CD4-positive, alpha-beta memory T cell (primary cell): ENCODE results near the gene SLC28A1. TPM values are rescaled to one million over a fixed set of nuclear protein-coding genes. Genes with fewer than 3 reads are reported as not detected.
A peak's percentile ranks its signal among the peaks of the same experiment; 100 is the strongest.

Experiments used
- CTCF ChIA-PET: fragments of 350-600 bp; sonication (Branson Sonifier 250); formaldehyde crosslinking; loops from one replicate; lab custom pipeline; 2021; ENCODE audit warnings: inconsistent platforms; ENCODE audit not compliant: partially characterized antibody; lab: Charles Lee
- POLR2A ChIA-PET: fragments of 350-600 bp; sonication (Branson Sonifier 250); formaldehyde crosslinking; loops from one replicate; lab custom pipeline; 2021; ENCODE audit not compliant: partially characterized antibody; lab: Charles Lee
- DNase-seq, 5 donors: peaks; one replicate each; pipeline versions ENCODE4 v3.0.0 to v3.0.0-alpha.2; 2020 to 2022; ENCODE audit warnings: mixed read lengths in 1 of 5
- H3K27ac ChIP-seq: one replicate; pipeline ENCODE4 v1.7.0; 2013; ENCODE audit warnings: low read depth, low read length
- H3K27me3 ChIP-seq: 2 replicates; pipeline ENCODE4 v1.7.0; 2013; ENCODE audit warnings: mild to moderate bottlenecking, low read length, moderate library complexity; ENCODE audit not compliant: insufficient read depth
- H3K36me3 ChIP-seq: 2 replicates; pipeline ENCODE4 v1.7.0; 2013; ENCODE audit warnings: mild to moderate bottlenecking, low read length, moderate library complexity; ENCODE audit not compliant: insufficient read depth
- H3K4me1 ChIP-seq: 2 replicates; pipeline ENCODE4 v1.7.0; 2013; ENCODE audit warnings: mild to moderate bottlenecking, low read length, moderate library complexity; ENCODE audit not compliant: insufficient read depth
- H3K4me3 ChIP-seq, 2 donors: one replicate each; pipeline ENCODE4 v1.7.0; 2013; ENCODE audit warnings: low read length in 2 of 2, mild to moderate bottlenecking in 1 of 2
- H3K9me3 ChIP-seq, 2 donors: one replicate each; pipeline ENCODE4 v1.7.0; 2013; ENCODE audit warnings: low read length in 2 of 2, control low read depth in 1 of 2; ENCODE audit not compliant: control insufficient read depth in 1 of 2
- H3K27ac Mint-ChIP-seq, 7 donors: one replicate each; pipeline ENCODE4 v1.8.0; 2020 to 2021; ENCODE audit warnings: mixed read lengths in 7 of 7, mild to moderate bottlenecking in 6 of 7, inconsistent platforms in 3 of 7, moderate library complexity in 3 of 7
- H3K27me3 Mint-ChIP-seq, 2 donors: one replicate each; pipeline ENCODE4 v1.8.0; 2020 to 2021; ENCODE audit warnings: mixed read lengths in 2 of 2
- H3K36me3 Mint-ChIP-seq, 2 donors: one replicate each; pipeline ENCODE4 v1.8.0; 2020 to 2021; ENCODE audit warnings: mixed read lengths in 2 of 2, inconsistent platforms in 1 of 2, mild to moderate bottlenecking in 1 of 2
- H3K4me1 Mint-ChIP-seq, 4 donors: one replicate each; pipeline ENCODE4 v1.8.0; 2020 to 2021; ENCODE audit warnings: mixed read lengths in 4 of 4, mild to moderate bottlenecking in 1 of 4
- H3K4me3 Mint-ChIP-seq, 8 donors: one replicate each; pipeline ENCODE4 v1.8.0; 2020 to 2021; ENCODE audit warnings: mixed read lengths in 8 of 8, mild to moderate bottlenecking in 7 of 8, moderate library complexity in 6 of 8, inconsistent platforms in 3 of 8
- H3K9me3 Mint-ChIP-seq, 8 donors: one replicate each; pipeline ENCODE4 v1.8.0; 2020 to 2021; ENCODE audit warnings: mixed read lengths in 8 of 8, mild to moderate bottlenecking in 5 of 8, inconsistent platforms in 3 of 8, moderate library complexity in 1 of 8
- intact Hi-C: fragments of 100-400 bp; cut with micrococcal nuclease; formaldehyde crosslinking; loops from one replicate; pipeline ENCODE4 v1.15.1; 2023
- polyA plus RNA-seq, 2 donors: library from polyadenylated mRNA; unstranded; fragments of 300-500 nt; fragmentation: Illumina TruSeq; gene quantifications; one replicate each; pipeline ENCODE4 v1.2.3, GENCODE V29; 2021
- total RNA-seq, 2 experiments: library from RNA; stranded (reverse); gene quantifications; one replicate each; pipeline ENCODE4 v1.2.3, GENCODE V29; 2021

Gene SLC28A1
- total and polyA plus RNA-seq, 4 experiments from 2014 or later: not detected

- Histone ChIP-seq H3K4me3 (no peak overlapping the region), H3K9me3 (no peaks in the 10 kb centered on the region), H3K36me3 (no peaks in the 10 kb centered on the region), H3K27ac (no peak overlapping the region), H3K4me1 (no peaks in the 10 kb centered on the region), H3K27me3 (no peaks in the 10 kb centered on the region)
- intact Hi-C loops: no loop called here
- Mint-ChIP-seq H3K36me3 (no peaks in the 10 kb centered on the region), H3K4me3 (no peak overlapping the region), H3K4me1 (peaks cover 0 to 2% (median 0%) of the 10 kb centered on the region in 4 donors), H3K27me3 (peaks cover 6 to 10% of the 10 kb centered on the region in 2 donors), H3K9me3 (peaks cover 0 to 2% (median 0%) of the 10 kb centered on the region in 8 donors), H3K27ac (peak overlapping the region in 2 of 7 donors; percentile 36 to 53)
- ChIA-PET CTCF (no interaction called here), POLR2A (no interaction called here)
- DNase-seq: no peak
Observed at GRCh38 chr15:84910928-84911623, 26.6 kb downstream of the SLC28A1 start.

DNA sequence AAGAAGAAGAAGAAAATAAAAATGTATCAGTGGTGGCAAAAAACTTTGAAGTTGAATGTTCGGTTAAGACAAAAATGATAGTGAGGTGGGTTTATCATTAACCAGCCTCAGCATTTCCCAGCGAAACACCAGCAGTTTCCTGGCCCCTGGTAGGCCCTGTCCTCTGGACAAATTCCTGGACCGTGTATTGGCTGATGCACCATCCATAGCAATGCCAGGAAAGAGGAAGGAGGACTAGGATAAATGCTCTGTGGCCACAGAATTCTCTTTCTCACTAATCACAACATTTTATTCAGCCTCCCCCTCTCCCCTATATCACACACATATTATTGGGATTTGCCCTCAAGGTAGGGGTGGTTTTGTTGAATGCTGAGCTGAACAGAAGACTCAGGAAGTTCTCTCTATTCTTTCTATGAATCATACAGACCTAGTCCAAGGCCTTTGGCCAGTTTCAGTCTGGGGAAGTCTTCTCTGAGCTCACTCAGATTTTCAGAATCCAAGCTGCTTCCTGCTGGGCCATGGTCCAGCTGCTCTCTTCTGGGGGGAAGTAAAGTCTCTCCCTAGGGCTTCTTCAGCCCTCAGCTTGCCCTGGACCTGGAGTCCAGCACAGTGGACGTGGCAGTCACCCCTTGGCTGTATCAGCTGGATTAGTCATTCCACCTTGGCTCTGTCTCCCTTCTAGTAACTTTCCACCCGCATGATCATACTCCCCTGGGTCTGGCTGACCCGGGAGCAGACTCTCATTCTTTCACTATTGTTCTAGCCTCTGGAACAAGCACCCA, 27.6 kb downstream of the SLC28A1 start:
- peak overlapping the region in 1 of 8 donors; percentile 51 for H3K4me3 Mint-ChIP-seq
- H3K9me3 Mint-ChIP-seq: peaks cover 0 to 2% (median 0%) of the 10 kb centered on the region in 8 donors
- DNase-seq: no peak
- intact Hi-C loops: no loop called here
- ChIA-PET POLR2A (no interaction called here), CTCF (interaction anchor here (0.5 kb wide), 1 partner anchor 16 kb away, joined by 3 read pairs; no protein-coding TSS in a partner anchor)
- Histone ChIP-seq H3K27me3 (no peaks in the 10 kb centered on the region), H3K4me3 (no peak overlapping the region), H3K4me1 (no peaks in the 10 kb centered on the region), H3K9me3 (no peaks in the 10 kb centered on the region), H3K36me3 (no peaks in the 10 kb centered on the region), H3K27ac (no peak overlapping the region)
- H3K4me1 Mint-ChIP-seq: peaks cover 0 to 2% (median 0%) of the 10 kb centered on the region in 4 donors
- no peaks in the 10 kb centered on the region for H3K36me3 Mint-ChIP-seq
- peak overlapping the region in 1 of 7 donors; percentile 9 for H3K27ac Mint-ChIP-seq
- peaks cover 6 to 10% of the 10 kb centered on the region in 2 donors for H3K27me3 Mint-ChIP-seq

- Mint-ChIP-seq H3K27me3 (peaks cover 6 to 10% of the 10 kb centered on the region in 2 donors), H3K4me3 (no peak overlapping the region), H3K4me1 (peaks cover 0 to 2% (median 0%) of the 10 kb centered on the region in 4 donors), H3K36me3 (no peaks in the 10 kb centered on the region), H3K9me3 (peaks cover 0 to 2% (median 0%) of the 10 kb centered on the region in 8 donors), H3K27ac (no peak overlapping the region)
- no peak for DNase-seq
- intact Hi-C loops: no loop called here
- no peaks in the 10 kb centered on the region for H3K36me3 ChIP-seq
- ChIA-PET CTCF (no interaction called here), POLR2A (no interaction called here)
- H3K27me3 ChIP-seq: no peaks in the 10 kb centered on the region
- H3K4me1 ChIP-seq: no peaks in the 10 kb centered on the region
- no peak overlapping the region for H3K27ac ChIP-seq
- no peaks in the 10 kb centered on the region for H3K9me3 ChIP-seq
- H3K4me3 ChIP-seq: no peak overlapping the region
Observed at GRCh38 chr15:84913360-84913723, 28.9 kb downstream of the SLC28A1 start.

- DNase-seq: no peak
- no peaks in the 10 kb centered on the region for H3K4me1 ChIP-seq
- no peaks in the 10 kb centered on the region for H3K27me3 ChIP-seq
- no peaks in the 10 kb centered on the region for H3K36me3 ChIP-seq
- no peaks in the 10 kb centered on the region for H3K9me3 ChIP-seq
- ChIA-PET POLR2A (no interaction called here), CTCF (no interaction called here)
- Mint-ChIP-seq H3K4me1 (peaks cover 0 to 2% (median 0%) of the 10 kb centered on the region in 4 donors), H3K4me3 (no peak overlapping the region), H3K27ac (no peak overlapping the region), H3K27me3 (peaks cover 6 to 10% of the 10 kb centered on the region in 2 donors), H3K9me3 (peaks cover 0 to 2% (median 0%) of the 10 kb centered on the region in 8 donors), H3K36me3 (no peaks in the 10 kb centered on the region)
- no peak overlapping the region for H3K27ac ChIP-seq
- intact Hi-C loops: no loop called here
- no peak overlapping the region for H3K4me3 ChIP-seq
Observed at GRCh38 chr15:84914351-84914750, 29.9 kb downstream of the SLC28A1 start.

DNA sequence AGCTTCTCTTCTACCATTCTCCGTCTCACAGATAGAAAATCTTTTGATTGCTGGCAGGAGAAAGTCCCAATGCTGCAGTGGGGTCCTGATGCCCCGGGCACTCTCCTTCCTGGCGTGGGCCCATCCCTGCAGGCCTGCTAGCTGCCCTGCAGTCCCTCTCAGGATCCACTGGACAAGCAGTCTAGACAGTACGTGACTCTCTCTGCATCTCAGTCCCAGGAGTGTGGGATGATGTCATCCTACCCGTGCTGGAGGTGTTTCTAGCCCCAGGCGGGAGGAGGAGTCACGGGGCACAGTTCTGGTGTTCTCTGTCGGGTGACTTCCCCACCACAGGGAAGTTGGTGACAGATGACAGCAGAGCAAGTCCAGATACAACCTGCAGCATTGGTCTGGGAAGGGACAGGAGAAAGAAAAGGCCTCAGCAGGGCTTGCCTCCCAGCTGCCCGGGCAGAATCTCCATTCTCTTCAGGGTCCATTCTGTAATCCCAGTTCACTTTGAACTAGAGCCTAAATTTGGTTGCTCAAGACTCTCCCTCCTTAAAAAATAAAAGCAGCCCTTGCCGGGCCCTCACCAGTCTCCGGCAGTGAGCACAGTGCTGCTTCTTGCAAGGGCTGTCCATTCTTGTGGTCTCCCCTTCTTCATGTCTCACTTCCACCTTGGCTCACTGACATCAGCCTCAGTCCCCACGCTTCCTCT, 30.6 kb downstream of the SLC28A1 start:
- Histone ChIP-seq H3K4me1 (no peaks in the 10 kb centered on the region), H3K27me3 (no peaks in the 10 kb centered on the region), H3K36me3 (no peaks in the 10 kb centered on the region), H3K9me3 (no peaks in the 10 kb centered on the region), H3K4me3 (no peak overlapping the region), H3K27ac (no peak overlapping the region)
- ChIA-PET CTCF (no interaction called here), POLR2A (no interaction called here)
- Mint-ChIP-seq H3K9me3 (peaks cover 0 to 2% (median 0%) of the 10 kb centered on the region in 8 donors), H3K36me3 (no peaks in the 10 kb centered on the region), H3K27ac (peak overlapping the region in 1 of 7 donors; percentile 89), H3K4me3 (no peak overlapping the region), H3K4me1 (peaks cover 0 to 2% (median 0%) of the 10 kb centered on the region in 4 donors), H3K27me3 (peaks cover 6 to 10% of the 10 kb centered on the region in 2 donors)
- intact Hi-C loops: no loop called here
- DNase-seq: peak in 1 of 5 donors; percentile 46

- Mint-ChIP-seq H3K27ac (peak overlapping the region in 1 of 7 donors; percentile 21), H3K9me3 (peaks cover 0 to 2% (median 0%) of the 10 kb centered on the region in 8 donors), H3K27me3 (peaks cover 6 to 10% of the 10 kb centered on the region in 2 donors), H3K4me1 (peaks cover 0 to 2% (median 0%) of the 10 kb centered on the region in 4 donors), H3K36me3 (no peaks in the 10 kb centered on the region), H3K4me3 (no peak overlapping the region)
- intact Hi-C loops: no loop called here
- Histone ChIP-seq H3K4me3 (no peak overlapping the region), H3K36me3 (no peaks in the 10 kb centered on the region), H3K27ac (no peak overlapping the region), H3K9me3 (no peaks in the 10 kb centered on the region), H3K4me1 (no peaks in the 10 kb centered on the region), H3K27me3 (no peaks in the 10 kb centered on the region)
- ChIA-PET POLR2A (no interaction called here), CTCF (interaction anchor here (1.3 kb wide), 1 partner anchor 13 kb away, joined by 3 read pairs; no protein-coding TSS in a partner anchor)
- DNase-seq: no peak
Observed at GRCh38 chr15:84915606-84915958, 31.1 kb downstream of the SLC28A1 start.

DNA sequence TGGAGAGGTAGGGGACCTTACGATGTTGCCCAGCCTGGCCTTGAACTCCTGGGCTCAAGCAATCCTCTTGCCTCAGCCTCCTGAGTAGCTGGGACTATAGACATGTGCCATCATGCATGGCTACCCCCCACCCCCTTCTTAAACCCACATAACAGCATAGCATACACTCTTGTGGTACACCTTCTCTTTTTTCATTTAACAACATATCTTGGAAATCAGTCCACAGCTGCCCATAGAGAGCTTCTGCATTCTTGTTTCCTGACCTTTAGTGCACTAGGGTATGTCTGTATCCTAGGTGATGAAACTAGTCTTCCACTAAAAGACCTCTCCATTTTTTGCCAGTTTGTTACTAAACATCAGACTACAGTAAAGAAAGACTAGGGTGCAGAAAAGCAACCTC, 33.0 kb downstream of the SLC28A1 start:
- no peaks in the 10 kb centered on the region for H3K27me3 ChIP-seq
- H3K4me3 ChIP-seq: no peak overlapping the region
- no peak overlapping the region for H3K4me3 Mint-ChIP-seq
- CTCF ChIA-PET: interaction anchor here (1.3 kb wide), 1 partner anchor 8 kb away, joined by 3 read pairs; no protein-coding TSS in a partner anchor
- POLR2A ChIA-PET: no interaction called here
- H3K36me3 ChIP-seq: no peaks in the 10 kb centered on the region
- peaks cover 4 to 7% of the 10 kb centered on the region in 2 donors for H3K27me3 Mint-ChIP-seq
- H3K4me1 ChIP-seq: no peaks in the 10 kb centered on the region
- no peak overlapping the region for H3K27ac ChIP-seq
- H3K9me3 Mint-ChIP-seq: peaks cover 0 to 2% (median 0%) of the 10 kb centered on the region in 8 donors
- H3K36me3 Mint-ChIP-seq: no peaks in the 10 kb centered on the region
- H3K4me1 Mint-ChIP-seq: peaks cover 0 to 2% (median 0%) of the 10 kb centered on the region in 4 donors
- H3K9me3 ChIP-seq: no peaks in the 10 kb centered on the region
- no peak overlapping the region for H3K27ac Mint-ChIP-seq
- intact Hi-C loops: no loop called here
- DNase-seq: no peak
